Astrocyte of the spinal cord (primary cell): Measurements from ENCODE around the gene BMP6.

Source experiments
- DNase-seq: peaks from one replicate; pipeline ENCODE4 v3.0.0; 2011; ENCODE audit warnings: low read depth, low spot score
- H3K4me3 ChIP-seq: 2 replicates; pipeline ENCODE4 v1.5.1; 2011; ENCODE audit warnings: low read depth, mild to moderate bottlenecking, low read length, moderate library complexity
- in situ Hi-C: cut with HindIII; loops from 2 replicates; pipeline ENCODE4 v1.10.0; 2017; ENCODE audit warnings: low sequenced_read_pairs
- TF ChIP-seq, protein P1 (sequence below): IDR thresholded peaks from 2 replicates; pipeline ENCODE4 v1.5.1; 2012; ENCODE audit warnings: low read depth, mild to moderate bottlenecking, low read length, inconsistent platforms

BMP6 gene

DNA sequence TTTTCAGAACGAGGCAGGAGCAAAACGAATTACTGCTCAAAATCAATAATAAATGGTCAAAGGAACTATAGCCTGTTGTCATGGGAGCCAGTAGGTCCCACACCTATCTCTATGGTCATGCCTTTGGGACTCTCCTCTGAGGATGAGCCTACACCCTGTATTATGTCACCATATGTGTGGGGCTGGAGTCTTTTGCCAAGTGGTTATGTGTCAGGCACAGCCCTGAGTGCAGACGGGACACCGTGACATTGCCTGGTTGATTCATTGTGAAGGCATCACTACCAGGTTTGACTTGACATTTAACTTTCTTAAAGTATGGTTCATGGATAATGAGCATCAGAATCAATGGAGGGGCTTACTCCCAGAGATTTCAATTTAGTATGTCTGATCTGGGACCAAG is 23.6 kb downstream of the BMP6 start:
- in situ Hi-C loops, result no loop called here
- DNase-seq, result no peak
- no peak overlapping the region for H3K4me3 ChIP-seq
- TF ChIP-seq, protein P1, sequence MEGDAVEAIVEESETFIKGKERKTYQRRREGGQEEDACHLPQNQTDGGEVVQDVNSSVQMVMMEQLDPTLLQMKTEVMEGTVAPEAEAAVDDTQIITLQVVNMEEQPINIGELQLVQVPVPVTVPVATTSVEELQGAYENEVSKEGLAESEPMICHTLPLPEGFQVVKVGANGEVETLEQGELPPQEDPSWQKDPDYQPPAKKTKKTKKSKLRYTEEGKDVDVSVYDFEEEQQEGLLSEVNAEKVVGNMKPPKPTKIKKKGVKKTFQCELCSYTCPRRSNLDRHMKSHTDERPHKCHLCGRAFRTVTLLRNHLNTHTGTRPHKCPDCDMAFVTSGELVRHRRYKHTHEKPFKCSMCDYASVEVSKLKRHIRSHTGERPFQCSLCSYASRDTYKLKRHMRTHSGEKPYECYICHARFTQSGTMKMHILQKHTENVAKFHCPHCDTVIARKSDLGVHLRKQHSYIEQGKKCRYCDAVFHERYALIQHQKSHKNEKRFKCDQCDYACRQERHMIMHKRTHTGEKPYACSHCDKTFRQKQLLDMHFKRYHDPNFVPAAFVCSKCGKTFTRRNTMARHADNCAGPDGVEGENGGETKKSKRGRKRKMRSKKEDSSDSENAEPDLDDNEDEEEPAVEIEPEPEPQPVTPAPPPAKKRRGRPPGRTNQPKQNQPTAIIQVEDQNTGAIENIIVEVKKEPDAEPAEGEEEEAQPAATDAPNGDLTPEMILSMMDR, result no peak

DNA sequence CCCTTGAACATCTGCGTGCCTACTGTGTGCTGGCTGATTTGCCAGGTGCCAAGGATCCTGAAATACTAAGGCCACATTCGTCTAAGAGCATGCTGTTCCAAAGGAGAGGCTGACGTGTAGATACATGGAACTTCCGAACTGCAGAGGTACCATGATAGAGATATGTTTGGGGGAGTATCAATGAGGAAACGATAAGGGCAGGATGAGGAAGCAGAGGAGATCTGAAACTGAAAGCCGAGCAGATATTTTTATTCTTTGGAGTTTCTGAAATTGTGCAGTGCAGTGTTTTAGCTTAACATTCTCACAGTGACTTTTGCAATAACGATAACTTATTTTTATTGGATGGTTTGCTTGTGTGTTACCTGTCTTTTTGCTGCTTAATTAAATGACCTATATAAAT is 24.3 kb downstream of the BMP6 start:
- in situ Hi-C loops, result no loop called here
- no peak for DNase-seq
- no peak overlapping the region for H3K4me3 ChIP-seq
- TF ChIP-seq, protein P1, result no peak

DNA sequence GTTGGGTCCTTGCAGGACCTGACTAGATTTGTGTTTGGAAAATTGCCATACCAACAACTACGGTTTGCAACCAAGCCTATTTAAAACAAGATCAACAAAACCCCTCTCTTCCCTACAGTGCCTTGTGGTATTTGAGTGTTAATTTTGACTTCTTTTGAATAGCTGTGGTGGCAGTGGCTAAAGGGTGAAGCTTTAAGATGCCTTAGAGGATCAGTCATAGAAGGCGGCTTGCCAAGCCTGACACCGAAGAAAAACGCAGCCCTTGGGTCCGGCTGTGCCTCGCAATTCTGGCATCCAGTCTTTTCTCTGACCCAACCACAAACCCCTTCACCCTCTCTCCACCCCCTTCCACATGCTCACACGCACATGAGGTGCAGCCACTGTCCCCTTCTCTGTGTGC is 32.6 kb downstream of the BMP6 start:
- H3K4me3 ChIP-seq, result no peak overlapping the region
- peak; percentile 94 for DNase-seq
- TF ChIP-seq, protein P1, result no peak
- in situ Hi-C loops, result no loop called here

DNA sequence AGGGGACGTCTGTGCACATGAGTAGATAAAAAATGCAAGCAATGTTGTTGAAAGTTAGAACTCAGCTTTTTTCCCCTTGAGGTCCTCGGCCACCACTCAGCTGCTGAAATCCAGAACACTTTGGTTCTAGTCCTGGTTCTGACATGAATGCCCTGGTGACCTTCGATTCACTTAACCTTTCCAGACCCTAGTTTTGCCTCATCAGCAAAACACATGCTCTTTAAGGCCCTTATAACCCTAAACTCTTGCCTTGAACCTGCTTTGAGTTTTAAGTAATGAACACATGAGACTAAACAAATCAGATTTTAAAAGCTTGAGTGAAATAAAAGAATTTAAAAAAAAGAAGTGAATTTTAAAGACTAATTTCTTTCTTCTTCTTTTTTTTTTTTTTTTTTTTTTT is 33.4 kb downstream of the BMP6 start:
- TF ChIP-seq, protein P1, result no peak
- H3K4me3 ChIP-seq, result no peak overlapping the region
- in situ Hi-C loops, result no loop called here

DNA sequence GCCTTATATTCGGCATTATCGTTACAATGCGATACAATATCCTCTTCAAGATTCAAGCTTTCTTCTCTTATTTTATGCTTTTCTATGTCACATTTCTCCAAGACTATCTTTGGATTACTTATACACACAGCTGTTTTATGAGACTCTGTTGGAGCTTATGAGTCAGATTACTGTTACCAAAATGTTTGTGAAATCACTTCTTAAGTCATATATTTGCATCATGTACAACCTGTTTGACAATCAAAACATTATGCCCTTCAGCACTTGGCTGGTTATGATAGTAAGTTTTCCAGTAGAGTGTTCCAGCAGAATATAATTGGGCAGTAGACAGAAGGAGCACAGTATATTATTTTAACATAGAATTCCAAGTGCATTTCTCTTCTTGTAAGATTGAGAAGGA is 35.2 kb downstream of the BMP6 start:
- TF ChIP-seq, protein P1, result no peak
- no peak overlapping the region for H3K4me3 ChIP-seq
- in situ Hi-C loops, result no loop called here
- DNase-seq, result peak; percentile 8

More for the DNA sequence above, 33.4 kb downstream of the BMP6 start:
- DNase-seq, result no peak

DNA sequence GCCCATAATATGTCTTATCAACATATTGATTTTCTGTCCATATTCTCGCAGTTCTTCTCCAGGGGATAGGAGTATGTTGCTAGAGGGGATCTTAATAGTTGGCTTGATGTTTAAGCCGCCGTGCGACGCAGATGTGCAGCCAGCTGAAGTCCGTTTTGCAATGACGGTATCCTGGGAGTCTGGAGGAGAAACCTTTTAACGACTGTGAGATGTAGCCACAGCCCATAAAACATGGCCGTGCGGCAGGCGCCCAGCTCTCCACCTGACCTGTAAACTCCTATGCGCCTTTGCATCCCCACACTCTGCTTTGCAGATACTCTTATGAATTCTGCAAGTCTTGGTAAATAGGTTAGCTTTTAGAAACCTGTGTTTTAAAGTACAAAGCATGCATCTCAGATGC is 36.9 kb downstream of the BMP6 start:
- H3K4me3 ChIP-seq, result no peak overlapping the region
- in situ Hi-C loops, result no loop called here
- TF ChIP-seq, protein P1, result no peak
- no peak for DNase-seq

DNA sequence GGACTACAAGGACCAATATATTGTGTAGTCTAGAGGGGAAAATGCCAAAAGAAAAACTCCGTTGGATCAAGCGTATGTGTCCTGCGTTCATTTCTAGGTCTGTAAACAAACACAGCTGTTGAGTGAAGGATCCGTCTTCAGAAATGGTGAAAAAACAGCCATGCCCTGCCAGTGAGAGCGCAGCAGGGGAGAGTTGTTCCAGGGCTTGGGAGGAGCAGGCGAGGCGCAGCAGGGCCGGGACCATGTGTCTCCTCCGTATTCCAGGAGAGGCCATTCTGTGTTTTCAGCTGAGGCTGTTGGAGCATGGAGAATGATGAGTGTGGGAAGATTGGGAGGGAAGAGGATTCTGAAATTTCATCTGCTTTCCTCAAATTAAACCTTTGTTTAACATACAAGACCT is 38.0 kb downstream of the BMP6 start:
- TF ChIP-seq, protein P1, result no peak
- H3K4me3 ChIP-seq, result no peak overlapping the region
- no peak for DNase-seq
- in situ Hi-C loops, result no loop called here
